GM12878 (cell line): ENCODE results near the gene AURKA. TPM values are rescaled to one million over a fixed set of nuclear protein-coding genes. Genes with fewer than 3 reads are reported as not detected.

Source experiments
- ATAC-seq: fragments of 200-7000 bp; cut with Tn5 transposase; 3 replicates; pipeline ENCODE4 v1.9.1; 2020; ENCODE audit warnings: mild to moderate bottlenecking, moderate library complexity
- BruUV-seq: library from RNA; stranded (reverse); fragments of 400-500 nt; replicated peaks from 2 replicates; lab custom pipeline; 2021; lab: Mats Ljungman, UMichigan
- CTCF ChIA-PET: fragments of 300-600 bp; sonication (Branson Sonifier 250); formaldehyde crosslinking; extraction: SDS; loops from one replicate; lab custom pipeline; 2021; ENCODE audit warnings: inconsistent platforms; lab: Yijun Ruan, JAX
- POLR2A ChIA-PET: fragments of 350-600 bp; formaldehyde crosslinking; extraction: SDS; loops from one replicate; lab custom pipeline; 2021; ENCODE audit warnings: inconsistent platforms; lab: Charles Lee
- RAD21 ChIA-PET: fragments of 300-600 bp; sonication (Branson Sonifier 250); formaldehyde crosslinking; loops from one replicate; lab custom pipeline; 2023; ENCODE audit warnings: antibody characterized with exemption; ENCODE audit not compliant: unreplicated experiment; lab: Charles Lee
- SMC1A ChIA-PET: fragments of 300-600 bp; sonication (Branson Sonifier 250); formaldehyde crosslinking; loops from one replicate; lab custom pipeline; 2023; ENCODE audit not compliant: unreplicated experiment, uncharacterized antibody; lab: Charles Lee
- DNase-seq: peaks from one replicate; pipeline ENCODE4 v3.0.0-alpha.2; 2011; ENCODE audit warnings: low read depth, low spot score
- FAIRE-seq: peaks from 3 replicates; lab custom pipeline; 2011; peaks lifted over from hg19 to GRCh38; lab: Jason Lieb, UNC
- H2AFZ ChIP-seq: 2 replicates; pipeline ENCODE4 v1.6.0; 2011; ENCODE audit warnings: low read depth, low read length, control low read depth; ENCODE audit not compliant: control insufficient read depth
- H3K27ac ChIP-seq: 2 replicates; pipeline ENCODE4 v1.5.1; 2011; ENCODE audit warnings: control low read depth; ENCODE audit not compliant: control insufficient read depth, insufficient read depth
- H3K27me3 ChIP-seq, 2 experiments: replicated peaks in 1 of 2; 2 replicates each; pipeline versions ENCODE4 v1.6.0 to v1.6.1; 2011; ENCODE audit warnings: low read length in 1 of 2; ENCODE audit not compliant: control insufficient read depth in 2 of 2, insufficient read depth in 2 of 2
- H3K36me3 ChIP-seq, 2 experiments: 2 replicates each; pipeline ENCODE4 v1.5.1; 2011; ENCODE audit warnings: low read length in 1 of 2; ENCODE audit not compliant: control insufficient read depth in 2 of 2, insufficient read depth in 2 of 2
- H3K4me1 ChIP-seq: 2 replicates; pipeline ENCODE4 v1.6.1; 2011; ENCODE audit warnings: mild to moderate bottlenecking, low read length, moderate library complexity, mixed read lengths; ENCODE audit not compliant: control insufficient read depth, insufficient read depth
- H3K4me2 ChIP-seq: 2 replicates; pipeline ENCODE4 v1.6.0; 2011; ENCODE audit warnings: control low read depth; ENCODE audit not compliant: control insufficient read depth, insufficient read depth
- H3K4me3 ChIP-seq: fragments of 200-600 bp; sonication (generic); 2 replicates; pipeline ENCODE4 v1.5.1; 2016
- H3K79me2 ChIP-seq: 2 replicates; pipeline ENCODE4 v1.6.0; 2011; ENCODE audit warnings: low read length; ENCODE audit not compliant: control insufficient read depth, insufficient read depth
- H3K9ac ChIP-seq: 2 replicates; pipeline ENCODE4 v1.8.0; 2011; ENCODE audit warnings: low read length, control low read depth, mixed read lengths; ENCODE audit not compliant: control insufficient read depth, insufficient read depth
- H3K9me3 ChIP-seq: replicated peaks from 3 replicates; pipeline ENCODE4 v1.5.1; 2011; ENCODE audit warnings: mild to moderate bottlenecking, low read length; ENCODE audit not compliant: control insufficient read depth, insufficient read depth
- H4K20me1 ChIP-seq: 2 replicates; pipeline ENCODE4 v1.6.0; 2011; ENCODE audit not compliant: control insufficient read depth, insufficient read depth
- ASH2L ChIP-seq: fragments of 300-600, 200-600 bp; sonication (generic); IDR thresholded peaks from 2 replicates; pipeline ENCODE4 v1.6.1; 2017; ENCODE audit warnings: low read depth, mild to moderate bottlenecking, borderline replicate concordance
- BMI1 ChIP-seq: fragments of 450-650 bp; IDR thresholded peaks from 2 replicates; pipeline ENCODE4 v1.6.1; 2016; ENCODE audit warnings: mild to moderate bottlenecking, moderate library complexity, borderline replicate concordance
- CBFB ChIP-seq: IDR thresholded peaks from 2 replicates; pipeline ENCODE4 v1.6.1; 2016; ENCODE audit warnings: antibody characterized with exemption, low read depth
- NFIC ChIP-seq: IDR thresholded peaks from 2 replicates; pipeline ENCODE4 v1.6.1; 2012; ENCODE audit warnings: low read depth, mild to moderate bottlenecking, inconsistent platforms, low read length, moderate library complexity
- NR2F1 ChIP-seq: fragments of 450-650 bp; conservative IDR thresholded peaks from 2 replicates; pipeline ENCODE4 v1.6.1; 2017; ENCODE audit warnings: mild to moderate bottlenecking
- PML ChIP-seq: IDR thresholded peaks from 2 replicates; pipeline ENCODE4 v1.6.1; 2012; ENCODE audit warnings: low read length, inconsistent platforms
- SIN3A ChIP-seq: IDR thresholded peaks from 2 replicates; pipeline ENCODE4 v1.6.1; 2012; ENCODE audit warnings: low read depth, low read length, improper control_type of control experiment
- SPI1 ChIP-seq: IDR thresholded peaks from 2 replicates; pipeline ENCODE4 v1.6.1; 2011; ENCODE audit warnings: low read depth, mild to moderate bottlenecking, low read length, moderate library complexity, borderline replicate concordance; ENCODE audit not compliant: insufficient read depth
- TBL1XR1 ChIP-seq: IDR thresholded peaks from 2 replicates; pipeline ENCODE4 v1.6.1; 2012; ENCODE audit warnings: low read depth, low read length, improper control_type of control experiment
- TCF12 ChIP-seq: IDR thresholded peaks from 2 replicates; pipeline ENCODE4 v1.6.1; 2011; ENCODE audit warnings: low read depth, mild to moderate bottlenecking, low read length
- WGBS: methylation state at CpG from one replicate; pipeline ENCODE4 v1.1.6; 2016; ENCODE audit warnings: low lambda C conversion rate; ENCODE audit not compliant: insufficient replicate concordance, insufficient coverage; ENCODE audit errors: missing lambda C conversion rate; 5-methylcytosine and 5-hydroxymethylcytosine counted together
- in situ Hi-C: fragments of 300-500 bp; cut with MboI; formaldehyde crosslinking; loops from 9 replicates; pipeline ENCODE4 v1.14.3; 2018; ENCODE audit warnings: mixed read lengths
- intact Hi-C: fragments of 100-400 bp; cut with micrococcal nuclease; formaldehyde crosslinking; loops from one replicate; pipeline ENCODE4 v1.14.2; 2022; ENCODE audit not compliant: unreplicated experiment
- polyA plus RNA-seq, 11 experiments: library from polyadenylated mRNA; depleted of rRNA in 4 of 11; unstranded in 6 of 11; stranded (reverse) in 5 of 11; fragments of >200 nt; fragmentation: Nextera tagmentation in 4 of 11; fragmentation: Illumina TruSeq in 1 of 11; extraction: Ambion mirVana in 4 of 11; extraction: Trizol in 1 of 11; gene quantifications; 1 replicate in 1 of 11; 2 replicates in 10 of 11; pipeline versions ENCODE4 v1.2.1 to v1.2.3, GENCODE V29; 2011 to 2016; ENCODE audit warnings: inconsistent platforms in 2 of 11, missing spikeins in 2 of 11, low read depth in 1 of 11
- total RNA-seq, 4 experiments: library from RNA; depleted of rRNA in 3 of 4; stranded (reverse); fragments of >200 nt in 3 of 4; fragmentation: Illumina TruSeq in 1 of 4; extraction: Trizol in 1 of 4; gene quantifications; 2 replicates each; pipeline versions ENCODE4 v1.2.1 to v1.2.3, GENCODE V29; 2013 to 2021
- TF ChIP-seq, protein P1 (sequence below): fragments of 450-650 bp; IDR thresholded peaks from 2 replicates; pipeline ENCODE4 v1.6.1; 2017; ENCODE audit warnings: mild to moderate bottlenecking

Gene AURKA
- total and polyA plus RNA-seq, 10 of the 15 experiments (the other 5 are each of a cell fraction or from before 2014, with no cell fraction given) = 57.3 to 122 (median 73.4) TPM

DNA sequence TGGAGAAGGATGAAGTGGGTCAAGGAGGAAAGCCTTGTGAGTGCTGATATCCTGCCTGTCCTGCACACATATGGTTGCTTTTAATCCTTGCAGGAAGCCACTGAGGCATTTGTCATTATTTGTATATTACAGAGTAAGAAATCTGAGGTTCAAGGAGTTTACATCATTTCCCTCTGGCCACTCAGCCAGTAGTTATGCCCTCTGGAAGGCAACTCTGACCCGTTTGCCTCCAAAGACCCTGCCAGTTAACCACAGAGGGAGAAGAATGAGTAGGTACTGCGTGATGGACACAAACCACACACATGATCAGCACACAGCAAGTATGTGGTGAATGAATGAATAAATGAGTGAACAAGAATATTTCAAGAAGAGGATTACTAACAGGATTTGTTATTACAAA is 41.2 kb downstream of the AURKA start:
- Histone ChIP-seq H3K4me3 (no peak overlapping the region), H3K4me2 (no peak overlapping the region), H3K9me3 (no peaks in the 10 kb centered on the region), H3K27ac (no peak overlapping the region), H2AFZ (no peak overlapping the region)
- FAIRE-seq = no peak
- SMC1A ChIA-PET = no interaction called here
- TF ChIP-seq TCF12 (no peak), NR2F1 (no peak)
- TF ChIP-seq, all 136 proteins: peak for 0
- in situ Hi-C loops (no loop called here), intact Hi-C loops (no loop called here)
- 22% methylated on average over 2 of the region's 2 CpGs for WGBS
- DNase-seq (no peak), ATAC-seq (no peak)
- no peak overlapping the region for H3K9ac ChIP-seq
- no peaks in the 10 kb centered on the region for H4K20me1 ChIP-seq
- ChIA-PET POLR2A (no interaction called here), RAD21 (no interaction called here), CTCF (no interaction called here)
- no TSS peak for BruUV-seq
- H3K36me3 ChIP-seq = no peaks in the 10 kb centered on the region
- H3K79me2 ChIP-seq = no peaks in the 10 kb centered on the region
- H3K4me1 ChIP-seq = no peaks in the 10 kb centered on the region
- H3K27me3 ChIP-seq = peaks cover 0 to 10% of the 10 kb centered on the region in 2 experiments; a peak in 1 of 4 replicates

DNA sequence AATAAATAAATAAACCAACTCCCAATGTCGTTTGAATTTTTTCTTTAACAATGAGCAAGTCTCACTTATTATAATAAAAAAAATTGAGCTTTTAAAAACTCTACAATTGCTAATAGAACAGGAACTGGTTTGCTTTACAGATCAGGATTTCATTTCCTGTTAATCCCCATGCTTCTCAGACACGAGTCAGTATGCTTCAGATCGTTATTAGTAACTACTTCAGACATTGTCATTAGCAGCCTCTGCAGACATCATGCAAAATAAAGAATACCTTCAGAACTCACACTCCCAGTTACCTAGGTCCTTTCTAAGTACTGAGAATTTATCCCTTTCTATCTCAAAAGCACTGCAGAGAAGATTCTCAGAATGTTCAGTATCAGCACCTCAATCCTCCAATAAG is 43.3 kb downstream of the AURKA start:
- H3K4me2 ChIP-seq = no peak overlapping the region
- RAD21 ChIA-PET = no interaction called here
- H3K9ac ChIP-seq = no peak overlapping the region
- TF ChIP-seq ASH2L (no peak), BMI1 (no peak), NFIC (no peak), CBFB (no peak), TBL1XR1 (no peak), SPI1 (no peak), SIN3A (no peak), PML (no peak), TCF12 (no peak)
- TF ChIP-seq, protein P1, sequence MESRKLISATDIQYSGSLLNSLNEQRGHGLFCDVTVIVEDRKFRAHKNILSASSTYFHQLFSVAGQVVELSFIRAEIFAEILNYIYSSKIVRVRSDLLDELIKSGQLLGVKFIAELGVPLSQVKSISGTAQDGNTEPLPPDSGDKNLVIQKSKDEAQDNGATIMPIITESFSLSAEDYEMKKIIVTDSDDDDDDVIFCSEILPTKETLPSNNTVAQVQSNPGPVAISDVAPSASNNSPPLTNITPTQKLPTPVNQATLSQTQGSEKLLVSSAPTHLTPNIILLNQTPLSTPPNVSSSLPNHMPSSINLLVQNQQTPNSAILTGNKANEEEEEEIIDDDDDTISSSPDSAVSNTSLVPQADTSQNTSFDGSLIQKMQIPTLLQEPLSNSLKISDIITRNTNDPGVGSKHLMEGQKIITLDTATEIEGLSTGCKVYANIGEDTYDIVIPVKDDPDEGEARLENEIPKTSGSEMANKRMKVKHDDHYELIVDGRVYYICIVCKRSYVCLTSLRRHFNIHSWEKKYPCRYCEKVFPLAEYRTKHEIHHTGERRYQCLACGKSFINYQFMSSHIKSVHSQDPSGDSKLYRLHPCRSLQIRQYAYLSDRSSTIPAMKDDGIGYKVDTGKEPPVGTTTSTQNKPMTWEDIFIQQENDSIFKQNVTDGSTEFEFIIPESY = no peak
- no peaks in the 10 kb centered on the region for H3K9me3 ChIP-seq
- POLR2A ChIA-PET = interaction anchor here (0.7 to 1.0 kb wide), 2 partner anchors 10 to 1954 kb away, joined by 3 to 4 read pairs; partner anchors contain the start of gene FAM210B
- H2AFZ ChIP-seq = no peak overlapping the region
- H3K27me3 ChIP-seq = peaks cover 0 to 10% of the 10 kb centered on the region in 2 experiments; a peak in 2 of 4 replicates
- CTCF ChIA-PET = no interaction called here
- in situ Hi-C loops = no loop called here
- no TSS peak for BruUV-seq
- no peak overlapping the region for H3K4me3 ChIP-seq
- intact Hi-C loops = no loop called here
- no peaks in the 10 kb centered on the region for H3K4me1 ChIP-seq
- DNase-seq (no peak), ATAC-seq (no peak), FAIRE-seq (no peak)
- SMC1A ChIA-PET = no interaction called here
- no peak overlapping the region for H3K27ac ChIP-seq
- 3% methylated on average over 3 of the region's 3 CpGs for WGBS
- H3K79me2 ChIP-seq = no peaks in the 10 kb centered on the region
- H3K36me3 ChIP-seq = no peaks in the 10 kb centered on the region
- no peaks in the 10 kb centered on the region for H4K20me1 ChIP-seq
